AG10803 (cell line): ENCODE measurements around the gene ANKFY1.

Source experiments
- DNase-seq: peaks from one replicate; pipeline ENCODE4 v3.0.0; 2010; ENCODE audit warnings: low read depth
- H3K4me3 ChIP-seq: 2 replicates; pipeline ENCODE4 v1.5.1; 2011; ENCODE audit warnings: mild to moderate bottlenecking, low read length, control low read depth
- TF ChIP-seq, protein P1 (sequence below): conservative IDR thresholded peaks from 2 replicates; pipeline ENCODE4 v1.5.1; 2011; ENCODE audit warnings: mild to moderate bottlenecking, low read length, control low read depth, inconsistent platforms

The ANKFY1 gene

DNA sequence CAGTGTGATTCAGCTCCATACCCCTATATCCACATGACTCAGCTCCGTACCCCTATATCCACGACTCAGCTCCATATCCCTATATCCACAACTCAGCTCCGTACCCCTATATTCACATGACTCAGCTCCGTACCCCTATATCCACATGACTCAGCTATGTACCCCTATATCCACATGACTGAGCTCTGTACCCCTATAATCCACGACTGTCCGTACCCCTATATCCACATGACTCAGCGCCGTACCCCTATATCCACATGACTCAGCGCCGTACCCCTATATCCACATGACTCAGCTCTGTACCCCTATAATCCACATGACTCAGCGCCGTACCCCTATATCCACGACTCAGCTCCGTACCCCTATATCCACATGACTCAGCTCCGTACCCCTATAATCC, 104.0 kb downstream of the ANKFY1 start:
- H3K4me3 ChIP-seq: no peak overlapping the region
- no peak for DNase-seq
- TF ChIP-seq, protein P1, sequence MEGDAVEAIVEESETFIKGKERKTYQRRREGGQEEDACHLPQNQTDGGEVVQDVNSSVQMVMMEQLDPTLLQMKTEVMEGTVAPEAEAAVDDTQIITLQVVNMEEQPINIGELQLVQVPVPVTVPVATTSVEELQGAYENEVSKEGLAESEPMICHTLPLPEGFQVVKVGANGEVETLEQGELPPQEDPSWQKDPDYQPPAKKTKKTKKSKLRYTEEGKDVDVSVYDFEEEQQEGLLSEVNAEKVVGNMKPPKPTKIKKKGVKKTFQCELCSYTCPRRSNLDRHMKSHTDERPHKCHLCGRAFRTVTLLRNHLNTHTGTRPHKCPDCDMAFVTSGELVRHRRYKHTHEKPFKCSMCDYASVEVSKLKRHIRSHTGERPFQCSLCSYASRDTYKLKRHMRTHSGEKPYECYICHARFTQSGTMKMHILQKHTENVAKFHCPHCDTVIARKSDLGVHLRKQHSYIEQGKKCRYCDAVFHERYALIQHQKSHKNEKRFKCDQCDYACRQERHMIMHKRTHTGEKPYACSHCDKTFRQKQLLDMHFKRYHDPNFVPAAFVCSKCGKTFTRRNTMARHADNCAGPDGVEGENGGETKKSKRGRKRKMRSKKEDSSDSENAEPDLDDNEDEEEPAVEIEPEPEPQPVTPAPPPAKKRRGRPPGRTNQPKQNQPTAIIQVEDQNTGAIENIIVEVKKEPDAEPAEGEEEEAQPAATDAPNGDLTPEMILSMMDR: no peak

DNA sequence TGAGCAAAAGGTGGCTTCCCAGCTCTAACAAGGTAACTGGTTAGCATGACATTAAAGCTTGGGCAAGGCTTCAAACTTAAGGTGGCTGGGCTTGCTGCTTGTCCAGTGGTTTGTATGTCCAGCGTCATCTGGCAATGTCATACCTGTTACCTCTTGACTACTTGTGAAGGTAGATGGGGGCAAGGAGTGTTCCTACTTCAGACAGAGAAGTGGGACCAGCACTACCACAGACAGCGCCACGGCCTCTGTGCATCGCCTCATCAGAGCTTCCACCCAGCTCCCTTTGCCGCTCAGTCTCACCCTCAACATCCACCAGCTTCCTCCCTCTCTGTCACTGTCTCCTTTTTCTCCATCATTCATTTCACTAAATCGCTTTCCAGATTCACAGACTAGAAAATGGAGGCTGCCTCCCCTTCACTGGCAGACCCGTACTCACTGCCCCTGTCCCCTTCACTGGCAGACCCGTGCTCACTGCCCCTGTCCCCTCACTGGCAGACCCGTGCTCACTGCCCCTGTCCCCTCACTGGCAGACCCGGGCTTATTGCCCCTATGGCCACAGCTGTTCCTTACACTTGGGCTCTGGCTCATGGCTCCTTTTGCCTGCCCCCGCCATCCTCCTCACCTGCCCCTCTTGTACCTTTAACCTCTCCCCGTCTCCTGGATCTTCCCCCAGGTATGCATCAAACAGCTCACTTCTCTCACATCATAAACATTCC, 106.0 kb downstream of the ANKFY1 start:
- H3K4me3 ChIP-seq: no peak overlapping the region
- no peak for DNase-seq
- TF ChIP-seq, protein P1: no peak

DNA sequence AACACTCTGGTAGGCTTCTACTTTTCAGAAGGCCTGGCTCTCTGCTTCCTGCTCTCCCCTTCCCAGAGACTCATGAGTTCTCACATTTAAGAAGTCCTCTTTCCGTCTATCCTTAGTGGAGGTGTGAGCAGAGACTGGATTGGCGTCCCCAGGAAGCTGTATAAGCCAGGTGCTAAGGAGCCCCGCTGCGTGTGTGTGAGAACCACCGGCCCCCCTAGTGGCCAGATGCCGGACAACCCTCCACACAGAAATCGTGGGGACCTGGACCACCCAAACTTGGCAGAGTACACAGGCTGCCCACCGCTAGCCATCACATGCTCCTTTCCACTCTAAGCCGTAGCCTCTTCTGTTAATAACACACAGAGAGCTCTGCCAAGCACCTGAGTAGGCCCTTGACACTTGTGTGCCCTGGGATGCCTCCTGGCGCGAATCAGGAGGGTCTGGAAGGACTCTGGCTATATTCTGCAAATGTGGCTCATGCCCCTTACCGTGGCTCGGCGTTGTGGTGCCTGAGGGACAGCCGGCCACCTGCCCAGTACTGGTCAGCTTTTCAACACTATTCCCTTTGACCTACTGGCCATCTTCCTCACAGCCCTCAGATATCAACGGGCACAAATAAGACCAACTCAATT, 106.9 kb downstream of the ANKFY1 start:
- no peak for DNase-seq
- TF ChIP-seq, protein P1: no peak
- H3K4me3 ChIP-seq: no peak overlapping the region

DNA sequence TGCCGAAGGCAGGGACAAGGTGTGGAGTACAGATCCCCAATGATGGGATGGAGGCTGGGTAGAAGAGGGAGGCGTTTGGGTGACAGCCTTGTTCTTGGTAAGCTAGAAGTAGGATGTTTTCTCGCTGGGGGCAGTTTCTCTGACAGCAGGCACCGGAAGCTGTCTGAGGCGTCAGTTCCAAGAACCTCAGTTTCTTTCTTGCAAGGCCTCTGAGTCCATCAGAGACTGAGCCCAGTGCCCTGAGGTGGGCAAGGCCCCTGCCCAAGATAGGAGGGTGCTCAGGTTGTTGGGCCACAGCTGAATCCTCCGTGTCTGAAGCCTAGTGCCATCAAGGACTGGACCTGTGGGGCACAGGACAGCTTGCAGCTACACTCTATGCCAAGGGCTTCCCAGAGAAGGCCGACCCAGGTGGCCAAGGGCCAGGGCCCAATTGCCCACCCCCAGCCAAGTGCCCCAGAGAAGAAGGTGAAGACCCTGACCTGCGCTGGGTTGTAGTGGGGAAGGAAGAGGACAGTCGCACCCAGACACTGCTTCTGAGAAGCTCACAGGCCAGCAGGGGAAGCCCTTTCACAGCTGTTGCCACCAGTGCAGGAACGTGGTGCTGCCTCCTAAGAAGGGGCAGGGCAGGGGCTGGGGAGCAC, 107.7 kb downstream of the ANKFY1 start:
- no peak overlapping the region for H3K4me3 ChIP-seq
- TF ChIP-seq, protein P1: no peak
- DNase-seq: no peak

DNA sequence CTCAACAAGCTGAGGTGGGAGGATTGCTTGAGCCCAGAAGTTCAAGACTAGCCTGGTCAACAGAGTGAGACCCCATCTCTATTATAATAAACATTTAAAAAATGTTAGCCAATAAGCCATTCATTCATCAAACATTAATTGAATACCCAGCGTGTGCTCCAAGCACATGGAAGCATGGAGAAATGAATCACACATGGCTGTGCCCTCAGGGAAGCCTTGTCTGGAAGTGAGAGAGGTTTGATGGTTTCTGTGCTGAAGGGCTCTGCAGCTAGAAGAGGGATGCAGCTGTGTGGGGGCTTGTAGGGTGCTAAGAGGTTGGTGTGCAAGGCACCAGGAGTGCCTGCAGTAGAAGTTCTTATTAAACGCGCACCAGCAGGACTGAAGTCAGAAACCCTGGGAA, 109.6 kb downstream of the ANKFY1 start:
- no peak for DNase-seq
- no peak overlapping the region for H3K4me3 ChIP-seq
- TF ChIP-seq, protein P1: no peak

DNA sequence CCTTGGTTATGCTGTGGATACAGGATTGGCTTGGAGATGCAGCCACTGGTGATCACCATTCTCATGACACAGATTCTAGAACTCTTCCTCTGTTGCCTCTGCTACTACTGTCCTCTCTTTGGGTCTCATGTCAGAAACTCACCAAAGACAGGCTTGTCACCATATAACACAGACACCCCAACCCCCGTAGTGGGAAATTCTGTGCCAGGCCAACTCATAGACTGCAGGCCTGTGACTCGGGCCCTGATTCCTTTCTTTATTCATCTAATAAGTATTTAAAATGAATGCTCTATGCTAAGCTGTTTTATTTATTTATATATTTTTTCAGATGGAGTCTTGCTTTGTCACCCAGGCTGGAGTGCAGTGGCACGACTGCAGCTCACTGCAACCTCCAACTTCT, 111.3 kb downstream of the ANKFY1 start:
- no peak overlapping the region for H3K4me3 ChIP-seq
- TF ChIP-seq, protein P1: no peak
- DNase-seq: peak; percentile 52

DNA sequence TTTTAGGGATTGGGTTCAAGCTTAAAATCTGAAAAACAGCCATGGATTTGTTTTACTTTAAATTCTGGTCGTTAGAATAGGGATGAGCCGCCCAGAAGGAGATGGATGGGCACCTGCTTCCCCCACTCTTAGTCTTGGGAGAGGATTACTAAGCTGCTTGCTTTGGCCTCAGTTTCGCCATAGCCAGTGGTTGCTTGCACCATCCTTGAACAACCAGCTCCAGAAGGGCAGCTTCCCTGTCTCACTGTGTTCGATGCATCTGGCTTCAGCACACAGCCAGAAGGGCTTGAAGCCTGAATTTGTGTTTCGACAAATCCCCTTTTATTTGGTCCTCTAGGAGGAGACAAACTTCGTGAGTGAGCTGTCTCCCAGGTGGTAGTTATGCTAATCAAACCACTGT, 113.7 kb downstream of the ANKFY1 start:
- no peak overlapping the region for H3K4me3 ChIP-seq
- TF ChIP-seq, protein P1: no peak
- no peak for DNase-seq
